ENCODE results near the gene SBF2.
"Not testable (repeated sequence)": the region's sequence is repeated elsewhere in the genome, so short reads cannot be mapped to it uniquely, and the experiment has no call there.

DNA sequence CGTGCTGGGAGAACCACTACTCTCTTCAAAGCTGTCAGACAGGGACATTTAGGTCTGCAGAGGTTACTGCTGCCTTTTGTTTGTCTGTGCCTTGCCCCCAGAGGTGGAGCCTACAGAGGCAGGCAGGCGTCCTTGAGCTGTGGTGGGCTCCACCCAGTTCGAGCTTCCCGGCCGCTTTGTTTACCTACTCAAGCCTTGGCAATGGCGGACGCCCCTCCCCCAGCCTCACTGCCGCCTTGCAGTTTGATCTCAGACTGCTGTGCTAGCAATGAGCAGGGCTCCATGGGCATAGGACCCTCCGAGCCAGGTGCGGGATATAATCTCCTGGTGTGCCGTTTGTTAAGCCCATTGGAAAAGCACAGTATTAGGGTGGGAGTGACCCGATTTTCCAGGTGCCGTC lies 62.2 kb downstream of the SBF2 start:
- TF ChIP-seq SUZ12 (IDR thresholded peaks at IDR 0.05); BHLHE40 (IDR thresholded peaks at IDR 0.05; ENCODE audit: borderline replicate concordance); SP1 (IDR thresholded peaks at IDR 0.05); HDGF (IDR thresholded peaks at IDR 0.05; ENCODE audit: borderline replicate concordance); FOXA1 (IDR thresholded peaks at IDR 0.05); L3MBTL2 (conservative IDR thresholded peaks at IDR 0.05); FOXM1 (IDR thresholded peaks at IDR 0.05; ENCODE audit: borderline replicate concordance); ARNT (IDR thresholded peaks at IDR 0.05); ELF4 (IDR thresholded peaks at IDR 0.05); ZNF384 (IDR thresholded peaks at IDR 0.05); CTBP1 (IDR thresholded peaks at IDR 0.05; ENCODE audit: borderline replicate concordance); NFRKB (IDR thresholded peaks at IDR 0.05); LEF1 (IDR thresholded peaks at IDR 0.05; ENCODE audit: borderline replicate concordance): not testable (repeated sequence)
- TF ChIP-seq, protein P1, sequence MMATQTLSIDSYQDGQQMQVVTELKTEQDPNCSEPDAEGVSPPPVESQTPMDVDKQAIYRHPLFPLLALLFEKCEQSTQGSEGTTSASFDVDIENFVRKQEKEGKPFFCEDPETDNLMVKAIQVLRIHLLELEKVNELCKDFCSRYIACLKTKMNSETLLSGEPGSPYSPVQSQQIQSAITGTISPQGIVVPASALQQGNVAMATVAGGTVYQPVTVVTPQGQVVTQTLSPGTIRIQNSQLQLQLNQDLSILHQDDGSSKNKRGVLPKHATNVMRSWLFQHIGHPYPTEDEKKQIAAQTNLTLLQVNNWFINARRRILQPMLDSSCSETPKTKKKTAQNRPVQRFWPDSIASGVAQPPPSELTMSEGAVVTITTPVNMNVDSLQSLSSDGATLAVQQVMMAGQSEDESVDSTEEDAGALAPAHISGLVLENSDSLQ (IDR thresholded peaks at IDR 0.05) = not testable (repeated sequence)

Measured in HEK293T (cell line).